HEK293 (cell line): ENCODE results near the gene USP2.
A peak's percentile ranks its signal among the peaks of the same experiment; 100 is the strongest.

Experiments used
- CTCF ChIA-PET: fragments of 350-600 bp; formaldehyde crosslinking; extraction: SDS; loops from one replicate; lab custom pipeline; 2021; ENCODE audit warnings: antibody characterized with exemption; lab: Yijun Ruan, JAX
- POLR2A ChIA-PET: fragments of 300-600 bp; formaldehyde crosslinking; extraction: SDS; loops from one replicate; lab custom pipeline; 2020; ENCODE audit warnings: antibody characterized with exemption, inconsistent platforms; lab: Yijun Ruan, JAX
- H3K27ac ChIP-seq: fragments of 200-500 bp; sonication (Bioruptor generic); 2 replicates; pipeline ENCODE4 v1.5.1; 2014; ENCODE audit warnings: low read depth, low read length, control low read depth, inconsistent platforms; ENCODE audit errors: extremely low read depth
- H3K36me3 ChIP-seq, 2 experiments: fragments of 200-500 bp in 1 of 2; sonication (Bioruptor generic) in 1 of 2; 1 replicate in 1 of 2; 2 replicates in 1 of 2; pipeline ENCODE4 v1.5.1; 2014 to 2017; ENCODE audit warnings: inconsistent platforms in 2 of 2, low read length in 2 of 2; ENCODE audit not compliant: control insufficient read depth in 2 of 2, insufficient read depth in 1 of 2
- H3K4me1 ChIP-seq: fragments of 200-500 bp; sonication (Bioruptor generic); 2 replicates; pipeline ENCODE4 v1.5.1; 2014; ENCODE audit warnings: mild to moderate bottlenecking, low read length, inconsistent platforms; ENCODE audit not compliant: control insufficient read depth, insufficient read depth
- H3K4me3 ChIP-seq: 2 replicates; pipeline ENCODE4 v1.5.1; 2011; ENCODE audit warnings: low read depth, mild to moderate bottlenecking, control low read depth, low read length, moderate library complexity
- H3K9me3 ChIP-seq: fragments of 200-500 bp; sonication (Bioruptor generic); 2 replicates; pipeline ENCODE4 v1.5.1; 2014; ENCODE audit warnings: low read depth, low read length, inconsistent platforms; ENCODE audit not compliant: control insufficient read depth, insufficient read depth
- GFI1B ChIP-seq: fragments of 450-650 bp; formaldehyde crosslinking; IDR thresholded peaks from 2 replicates; pipeline ENCODE4 v1.5.1; 2016; ENCODE audit warnings: missing biosample characterization, missing genetic modification characterization
- GLIS2 ChIP-seq: fragments of 450-650 bp; formaldehyde crosslinking; IDR thresholded peaks from 2 replicates; pipeline ENCODE4 v1.5.1; 2016; ENCODE audit warnings: missing biosample characterization, missing genetic modification characterization
- HOXA7 ChIP-seq: sonication (generic); formaldehyde crosslinking; IDR thresholded peaks from 2 replicates; pipeline ENCODE4 v1.8.1; 2022; ENCODE audit warnings: missing genetic modification reagents, borderline replicate concordance
- IKZF3 ChIP-seq: fragments of 450-650 bp; IDR thresholded peaks from 2 replicates; pipeline ENCODE4 v1.5.0; 2018; ENCODE audit warnings: missing biosample characterization, mild to moderate bottlenecking, missing genetic modification characterization, moderate library complexity
- SP7 ChIP-seq: fragments of 450-650 bp; formaldehyde crosslinking; IDR thresholded peaks from 2 replicates; pipeline ENCODE4 v1.5.1; 2016; ENCODE audit warnings: missing biosample characterization, missing genetic modification characterization
- ZNF140 ChIP-seq: fragments of 450-650 bp; formaldehyde crosslinking; IDR thresholded peaks from 2 replicates; pipeline ENCODE4 v1.5.1; 2016; ENCODE audit warnings: missing biosample characterization, missing genetic modification characterization
- ZNF16 ChIP-seq: fragments of 450-650 bp; formaldehyde crosslinking; IDR thresholded peaks from 2 replicates; pipeline ENCODE4 v1.5.1; 2016; ENCODE audit warnings: low read depth, missing biosample characterization, missing genetic modification characterization
- ZNF23 ChIP-seq: fragments of 450-650 bp; formaldehyde crosslinking; IDR thresholded peaks from 2 replicates; pipeline ENCODE4 v1.5.1; 2016; ENCODE audit warnings: missing biosample characterization, missing genetic modification characterization, borderline replicate concordance
- ZNF341 ChIP-seq: fragments of 450-650 bp; formaldehyde crosslinking; IDR thresholded peaks from 2 replicates; pipeline ENCODE4; 2016; ENCODE audit warnings: low read depth, missing biosample characterization, missing genetic modification characterization
- ZNF549 ChIP-seq: fragments of 450-650 bp; IDR thresholded peaks from 2 replicates; pipeline ENCODE4 v1.5.1; 2018; ENCODE audit warnings: missing biosample characterization, missing genetic modification characterization, mild to moderate bottlenecking, inconsistent platforms, moderate library complexity
- ZNF555 ChIP-seq: fragments of 450-650 bp; formaldehyde crosslinking; conservative IDR thresholded peaks from 2 replicates; pipeline ENCODE4 v1.5.1; 2017; ENCODE audit warnings: missing biosample characterization, mild to moderate bottlenecking, missing genetic modification characterization, inconsistent platforms
- ZNF560 ChIP-seq: fragments of 450-650 bp; formaldehyde crosslinking; IDR thresholded peaks from 2 replicates; pipeline ENCODE4 v1.5.1; 2017; ENCODE audit warnings: missing biosample characterization, missing genetic modification characterization, borderline replicate concordance
- ZNF629 ChIP-seq: fragments of 450-650 bp; formaldehyde crosslinking; IDR thresholded peaks from 2 replicates; pipeline ENCODE4 v1.5.1; 2017; ENCODE audit warnings: missing biosample characterization, missing genetic modification characterization
- ZNF701 ChIP-seq: fragments of 450-650 bp; formaldehyde crosslinking; IDR thresholded peaks from 2 replicates; pipeline ENCODE4 v1.5.1; 2016; ENCODE audit warnings: missing biosample characterization, missing genetic modification characterization
- TF ChIP-seq, protein P1 (sequence below): fragments of 450-650 bp; formaldehyde crosslinking; IDR thresholded peaks from 2 replicates; pipeline ENCODE4 v1.5.1; 2016; ENCODE audit warnings: missing biosample characterization, missing genetic modification characterization
- TF ChIP-seq, protein P2 (sequence below): fragments of 450-650 bp; formaldehyde crosslinking; IDR thresholded peaks from 2 replicates; pipeline ENCODE4 v1.5.1; 2016; ENCODE audit warnings: missing biosample characterization, missing genetic modification characterization
- TF ChIP-seq, protein P3 (sequence below): fragments of 450-650 bp; formaldehyde crosslinking; IDR thresholded peaks from 2 replicates; pipeline ENCODE4 v1.5.1; 2016; ENCODE audit warnings: missing biosample characterization, missing genetic modification characterization
- TF ChIP-seq, protein P4 (sequence below): fragments of 450-650 bp; formaldehyde crosslinking; IDR thresholded peaks from 2 replicates; pipeline ENCODE4 v1.5.1; 2016; ENCODE audit warnings: missing biosample characterization, missing genetic modification characterization
- TF ChIP-seq, protein P5 (sequence below): fragments of 450-650 bp; formaldehyde crosslinking; IDR thresholded peaks from 2 replicates; pipeline ENCODE4; 2016; ENCODE audit warnings: missing biosample characterization, missing genetic modification characterization
- TF ChIP-seq, protein P6 (sequence below): fragments of 450-650 bp; formaldehyde crosslinking; IDR thresholded peaks from 2 replicates; pipeline ENCODE4 v1.5.1; 2016; ENCODE audit warnings: missing biosample characterization, missing genetic modification characterization

USP2 gene

DNA sequence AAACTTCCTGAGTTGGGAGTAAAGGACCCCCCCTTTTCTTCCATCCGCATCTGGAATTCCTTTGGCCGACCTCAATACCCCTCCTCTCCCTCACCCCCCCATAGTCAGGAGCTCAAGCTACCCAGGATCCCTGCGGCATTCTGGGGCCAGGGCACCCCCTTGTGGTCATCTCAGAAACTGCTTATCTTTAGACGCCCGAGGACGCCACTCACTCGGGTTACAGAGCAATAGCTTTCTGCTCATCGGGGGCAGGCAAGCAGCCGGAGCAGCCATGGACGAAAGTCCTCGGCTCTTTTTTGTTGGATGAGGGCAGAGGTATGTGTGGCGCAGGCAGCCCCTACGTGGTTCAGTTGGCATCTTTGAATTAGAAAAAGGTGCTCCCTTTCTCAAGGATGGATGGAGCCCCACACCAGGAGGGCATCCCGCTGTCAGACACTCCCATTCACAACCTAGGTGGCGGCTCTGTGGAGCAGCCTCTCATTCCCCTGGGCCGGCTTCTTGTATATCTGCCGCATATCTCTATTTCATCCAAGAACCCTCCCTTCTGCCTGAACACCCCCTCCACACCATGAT is 43.1 kb downstream of the USP2 start (continued):
- no peak for TF ChIP-seq GFI1B (tag by site-specific recombination)

DNA sequence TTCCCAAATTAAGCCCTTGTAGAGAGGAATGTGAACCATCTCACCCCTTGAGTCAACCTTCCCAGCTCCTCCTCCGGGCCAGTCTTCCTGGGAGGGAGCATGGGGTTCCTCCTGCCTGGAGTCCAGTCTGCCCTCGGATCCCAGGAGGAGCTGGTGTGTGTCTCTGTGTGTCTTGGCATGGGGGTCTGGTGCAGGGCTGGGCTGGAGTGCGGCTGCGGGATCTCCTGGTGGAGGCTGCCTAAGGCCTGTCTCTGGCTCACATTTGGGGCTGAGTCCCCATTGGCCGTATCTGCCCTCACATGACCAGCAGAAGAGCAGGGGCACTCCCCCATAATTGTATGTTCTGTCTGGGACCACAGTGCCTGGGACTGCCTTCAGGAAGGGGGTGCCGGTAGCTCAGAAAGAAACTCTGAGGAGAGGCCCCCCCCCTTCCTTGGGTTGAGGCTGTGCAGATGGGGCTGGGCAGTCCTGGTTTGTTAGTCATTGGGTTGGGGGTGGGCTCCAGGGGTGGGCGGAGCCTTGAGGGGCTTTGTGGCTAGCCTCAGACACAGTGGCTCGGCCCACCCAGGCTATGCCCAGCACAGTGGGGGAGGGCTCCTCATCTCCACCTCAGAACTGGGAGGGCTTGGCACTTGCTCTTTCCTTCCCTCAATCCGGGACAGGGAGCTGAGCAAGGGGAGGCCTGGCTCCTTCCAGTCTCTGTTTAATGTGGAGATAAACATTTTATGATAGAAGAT is 43.7 kb downstream of the USP2 start:
- Histone ChIP-seq H3K36me3 (peaks cover 0 to 19% of the 10 kb centered on the region in 2 experiments; a peak in 1 of 3 replicates), H3K4me1 (no peaks in the 10 kb centered on the region; the same call in 1 of the 2 replicates), H3K27ac (peak overlapping the region; percentile 18; the same call in 1 of the 2 replicates), H3K9me3 (no peaks in the 10 kb centered on the region), H3K4me3 (no peak overlapping the region; the same call in 1 of the 2 replicates)
- CTCF ChIA-PET: interaction anchor here (0.5 to 7.2 kb wide), 39 partner anchors 10 to 377 kb away, joined by 3 to 160 read pairs (median 5); partner anchors contain the start of genes CBL, HINFP, HMBS and MCAM
- POLR2A ChIA-PET: interaction anchor here (0.6 to 3.2 kb wide), 22 partner anchors 11 to 454 kb away, joined by 3 to 39 read pairs (median 6); partner anchors contain the start of genes CBL, CXCR5, HINFP and MCAM
- TF ChIP-seq GLIS2 (peak; percentile 29; the same call in 1 of the 2 replicates), HOXA7 (CRISPR knock-in tag) (no peak), ZNF16 (no peak), ZNF140 (no peak), ZNF549 (tag by site-specific recombination) (no peak), ZNF23 (tag by site-specific recombination) (no peak), ZNF629 (tag by site-specific recombination) (no peak), ZNF341 (no peak), SP7 (tag by site-specific recombination) (peak; percentile 47; the same call in 1 of the 2 replicates), ZNF560 (tag by site-specific recombination) (no peak), IKZF3 (tag by site-specific recombination) (no peak), ZNF555 (tag by site-specific recombination) (no peak), ZNF701 (tag by site-specific recombination) (no peak)
- TF ChIP-seq, protein P1, sequence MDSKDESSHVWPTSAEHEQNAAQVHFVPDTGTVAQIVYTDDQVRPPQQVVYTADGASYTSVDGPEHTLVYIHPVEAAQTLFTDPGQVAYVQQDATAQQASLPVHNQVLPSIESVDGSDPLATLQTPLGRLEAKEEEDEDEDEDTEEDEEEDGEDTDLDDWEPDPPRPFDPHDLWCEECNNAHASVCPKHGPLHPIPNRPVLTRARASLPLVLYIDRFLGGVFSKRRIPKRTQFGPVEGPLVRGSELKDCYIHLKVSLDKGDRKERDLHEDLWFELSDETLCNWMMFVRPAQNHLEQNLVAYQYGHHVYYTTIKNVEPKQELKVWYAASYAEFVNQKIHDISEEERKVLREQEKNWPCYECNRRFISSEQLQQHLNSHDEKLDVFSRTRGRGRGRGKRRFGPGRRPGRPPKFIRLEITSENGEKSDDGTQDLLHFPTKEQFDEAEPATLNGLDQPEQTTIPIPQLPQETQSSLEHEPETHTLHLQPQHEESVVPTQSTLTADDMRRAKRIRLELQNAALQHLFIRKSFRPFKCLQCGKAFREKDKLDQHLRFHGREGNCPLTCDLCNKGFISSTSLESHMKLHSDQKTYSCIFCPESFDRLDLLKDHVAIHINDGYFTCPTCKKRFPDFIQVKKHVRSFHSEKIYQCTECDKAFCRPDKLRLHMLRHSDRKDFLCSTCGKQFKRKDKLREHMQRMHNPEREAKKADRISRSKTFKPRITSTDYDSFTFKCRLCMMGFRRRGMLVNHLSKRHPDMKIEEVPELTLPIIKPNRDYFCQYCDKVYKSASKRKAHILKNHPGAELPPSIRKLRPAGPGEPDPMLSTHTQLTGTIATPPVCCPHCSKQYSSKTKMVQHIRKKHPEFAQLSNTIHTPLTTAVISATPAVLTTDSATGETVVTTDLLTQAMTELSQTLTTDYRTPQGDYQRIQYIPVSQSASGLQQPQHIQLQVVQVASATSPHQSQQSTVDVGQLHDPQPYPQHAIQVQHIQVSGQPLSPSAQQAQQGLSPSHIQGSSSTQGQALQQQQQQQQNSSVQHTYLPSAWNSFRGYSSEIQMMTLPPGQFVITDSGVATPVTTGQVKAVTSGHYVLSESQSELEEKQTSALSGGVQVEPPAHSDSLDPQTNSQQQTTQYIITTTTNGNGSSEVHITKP: peak; percentile 78; the same call in 1 of the 2 replicates
- TF ChIP-seq, protein P2, sequence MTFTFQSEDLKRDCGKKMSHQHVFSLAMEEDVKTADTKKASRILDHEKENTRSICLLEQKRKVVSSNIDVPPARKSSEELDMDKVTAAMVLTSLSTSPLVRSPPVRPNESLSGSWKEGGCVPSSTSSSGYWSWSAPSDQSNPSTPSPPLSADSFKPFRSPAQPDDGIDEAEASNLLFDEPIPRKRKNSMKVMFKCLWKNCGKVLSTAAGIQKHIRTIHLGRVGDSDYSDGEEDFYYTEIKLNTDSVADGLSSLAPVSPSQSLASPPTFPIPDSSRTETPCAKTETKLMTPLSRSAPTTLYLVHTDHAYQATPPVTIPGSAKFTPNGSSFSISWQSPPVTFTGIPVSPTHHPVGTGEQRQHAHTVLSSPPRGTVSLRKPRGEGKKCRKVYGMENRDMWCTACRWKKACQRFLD (tag by site-specific recombination): no peak
- TF ChIP-seq, protein P3, sequence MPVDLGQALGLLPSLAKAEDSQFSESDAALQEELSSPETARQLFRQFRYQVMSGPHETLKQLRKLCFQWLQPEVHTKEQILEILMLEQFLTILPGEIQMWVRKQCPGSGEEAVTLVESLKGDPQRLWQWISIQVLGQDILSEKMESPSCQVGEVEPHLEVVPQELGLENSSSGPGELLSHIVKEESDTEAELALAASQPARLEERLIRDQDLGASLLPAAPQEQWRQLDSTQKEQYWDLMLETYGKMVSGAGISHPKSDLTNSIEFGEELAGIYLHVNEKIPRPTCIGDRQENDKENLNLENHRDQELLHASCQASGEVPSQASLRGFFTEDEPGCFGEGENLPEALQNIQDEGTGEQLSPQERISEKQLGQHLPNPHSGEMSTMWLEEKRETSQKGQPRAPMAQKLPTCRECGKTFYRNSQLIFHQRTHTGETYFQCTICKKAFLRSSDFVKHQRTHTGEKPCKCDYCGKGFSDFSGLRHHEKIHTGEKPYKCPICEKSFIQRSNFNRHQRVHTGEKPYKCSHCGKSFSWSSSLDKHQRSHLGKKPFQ (tag by site-specific recombination): no peak
- TF ChIP-seq, protein P4, sequence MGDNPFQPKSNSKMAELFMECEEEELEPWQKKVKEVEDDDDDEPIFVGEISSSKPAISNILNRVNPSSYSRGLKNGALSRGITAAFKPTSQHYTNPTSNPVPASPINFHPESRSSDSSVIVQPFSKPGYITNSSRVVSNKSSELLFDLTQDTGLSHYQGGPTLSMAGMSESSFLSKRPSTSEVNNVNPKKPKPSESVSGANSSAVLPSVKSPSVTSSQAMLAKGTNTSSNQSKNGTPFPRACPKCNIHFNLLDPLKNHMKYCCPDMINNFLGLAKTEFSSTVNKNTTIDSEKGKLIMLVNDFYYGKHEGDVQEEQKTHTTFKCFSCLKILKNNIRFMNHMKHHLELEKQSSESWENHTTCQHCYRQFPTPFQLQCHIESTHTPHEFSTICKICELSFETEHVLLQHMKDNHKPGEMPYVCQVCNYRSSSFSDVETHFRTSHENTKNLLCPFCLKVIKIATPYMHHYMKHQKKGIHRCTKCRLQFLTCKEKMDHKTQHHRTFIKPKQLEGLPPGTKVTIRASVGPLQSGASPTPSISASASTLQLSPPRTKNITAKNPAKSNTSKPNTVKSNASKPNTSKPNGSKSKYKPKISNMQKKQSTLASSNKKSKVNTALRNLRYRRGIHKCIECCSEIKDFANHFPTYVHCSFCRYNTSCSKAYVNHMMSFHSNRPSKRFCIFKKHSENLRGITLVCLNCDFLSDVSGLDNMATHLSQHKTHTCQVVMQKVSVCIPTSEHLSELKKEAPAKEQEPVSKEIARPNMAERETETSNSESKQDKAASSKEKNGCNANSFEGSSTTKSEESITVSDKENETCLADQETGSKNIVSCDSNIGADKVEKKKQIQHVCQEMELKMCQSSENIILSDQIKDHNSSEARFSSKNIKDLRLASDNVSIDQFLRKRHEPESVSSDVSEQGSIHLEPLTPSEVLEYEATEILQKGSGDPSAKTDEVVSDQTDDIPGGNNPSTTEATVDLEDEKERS (tag by site-specific recombination): no peak
- TF ChIP-seq, protein P5, sequence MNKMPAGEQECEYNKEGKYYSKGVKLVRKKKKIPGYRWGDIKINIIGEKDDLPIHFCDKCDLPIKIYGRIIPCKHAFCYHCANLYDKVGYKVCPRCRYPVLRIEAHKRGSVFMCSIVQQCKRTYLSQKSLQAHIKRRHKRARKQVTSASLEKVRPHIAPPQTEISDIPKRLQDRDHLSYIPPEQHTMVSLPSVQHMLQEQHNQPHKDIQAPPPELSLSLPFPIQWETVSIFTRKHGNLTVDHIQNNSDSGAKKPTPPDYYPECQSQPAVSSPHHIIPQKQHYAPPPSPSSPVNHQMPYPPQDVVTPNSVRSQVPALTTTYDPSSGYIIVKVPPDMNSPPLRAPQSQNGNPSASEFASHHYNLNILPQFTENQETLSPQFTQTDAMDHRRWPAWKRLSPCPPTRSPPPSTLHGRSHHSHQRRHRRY: no peak
- TF ChIP-seq, protein P6, sequence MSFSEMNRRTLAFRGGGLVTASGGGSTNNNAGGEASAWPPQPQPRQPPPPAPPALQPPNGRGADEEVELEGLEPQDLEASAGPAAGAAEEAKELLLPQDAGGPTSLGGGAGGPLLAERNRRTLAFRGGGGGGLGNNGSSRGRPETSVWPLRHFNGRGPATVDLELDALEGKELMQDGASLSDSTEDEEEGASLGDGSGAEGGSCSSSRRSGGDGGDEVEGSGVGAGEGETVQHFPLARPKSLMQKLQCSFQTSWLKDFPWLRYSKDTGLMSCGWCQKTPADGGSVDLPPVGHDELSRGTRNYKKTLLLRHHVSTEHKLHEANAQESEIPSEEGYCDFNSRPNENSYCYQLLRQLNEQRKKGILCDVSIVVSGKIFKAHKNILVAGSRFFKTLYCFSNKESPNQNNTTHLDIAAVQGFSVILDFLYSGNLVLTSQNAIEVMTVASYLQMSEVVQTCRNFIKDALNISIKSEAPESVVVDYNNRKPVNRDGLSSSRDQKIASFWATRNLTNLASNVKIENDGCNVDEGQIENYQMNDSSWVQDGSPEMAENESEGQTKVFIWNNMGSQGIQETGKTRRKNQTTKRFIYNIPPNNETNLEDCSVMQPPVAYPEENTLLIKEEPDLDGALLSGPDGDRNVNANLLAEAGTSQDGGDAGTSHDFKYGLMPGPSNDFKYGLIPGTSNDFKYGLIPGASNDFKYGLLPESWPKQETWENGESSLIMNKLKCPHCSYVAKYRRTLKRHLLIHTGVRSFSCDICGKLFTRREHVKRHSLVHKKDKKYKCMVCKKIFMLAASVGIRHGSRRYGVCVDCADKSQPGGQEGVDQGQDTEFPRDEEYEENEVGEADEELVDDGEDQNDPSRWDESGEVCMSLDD: no peak
